GM12872 (cell line): ENCODE data around the gene DGCR8.

Experiments used
- CTCF ChIP-seq: IDR thresholded peaks from 3 replicates; pipeline ENCODE4 v1.5.1; 2011; ENCODE audit warnings: low read depth, mild to moderate bottlenecking, low read length, moderate library complexity; ENCODE audit not compliant: insufficient read depth

Gene DGCR8

GRCh38 chr22:20079745-20080444, at the start of gene DGCR8:
Gene DGCR8 (plus strand): TSS chr22:20080241. CDS start chr22:20085964, 5,723 bp downstream.
- TF ChIP-seq CTCF, result no peak

GRCh38 chr22:20031732-20032406, 48.2 kb upstream of the DGCR8 start:
- TF ChIP-seq CTCF, result no peak

- TF ChIP-seq CTCF, result no peak
These were observed 47.5 kb upstream of the DGCR8 start for GRCh38 chr22:20032407-20032991.

- no peak for TF ChIP-seq CTCF
These were observed 46.9 kb upstream of the DGCR8 start for GRCh38 chr22:20033045-20033706.

- TF ChIP-seq CTCF, result no peak
These were observed 45.9 kb upstream of the DGCR8 start for GRCh38 chr22:20034143-20034542.

- no peak for TF ChIP-seq CTCF
These were observed 44.5 kb upstream of the DGCR8 start for GRCh38 chr22:20035375-20036083.
